Right atrium auricular region (tissue), 2 donors: ENCODE measurements around the gene PROX2. TPM values are rescaled to one million over a fixed set of nuclear protein-coding genes. Genes with fewer than 3 reads are reported as not detected.

Source experiments
- DNase-seq: peaks from one replicate; pipeline ENCODE4 v3.0.0-alpha.2; 2019; ENCODE audit warnings: low spot score
- H3K27ac ChIP-seq, 2 donors: fragments of 200-600 bp; sonication (generic); 1 replicate in 1 of 2; 2 replicates in 1 of 2; pipeline ENCODE4 v1.5.1; 2016 to 2019
- H3K27me3 ChIP-seq, 2 donors: fragments of 200-600 bp; sonication (generic); one replicate each; pipeline versions ENCODE4 v1.5.1 to v1.6.0; 2017 to 2019
- H3K36me3 ChIP-seq: fragments of 200-600 bp; sonication (generic); one replicate; pipeline ENCODE4 v1.5.1; 2016
- H3K4me1 ChIP-seq, 2 donors: fragments of 200-600 bp; sonication (generic); one replicate each; pipeline versions ENCODE4 v1.5.1 to v1.6.0; 2017 to 2019
- H3K4me3 ChIP-seq, 2 donors: fragments of 200-600 bp; sonication (generic); 1 replicate in 1 of 2; 2 replicates in 1 of 2; pipeline ENCODE4 v1.5.1; 2017 to 2019; ENCODE audit warnings: mild to moderate bottlenecking in 1 of 2, moderate library complexity in 1 of 2
- H3K9me3 ChIP-seq, 2 donors: fragments of 200-600 bp; sonication (generic); one replicate each; pipeline ENCODE4 v1.5.1; 2019
- total RNA-seq, 2 donors: library from RNA; depleted of rRNA; stranded (reverse); fragments of >200 nt; gene quantifications; one replicate each; pipeline ENCODE4 v1.1.0, GENCODE V29; 2016
- TF ChIP-seq, protein P1 (sequence below), 2 donors: fragments of 200-600 bp; sonication (generic); IDR thresholded peaks; one replicate each; pipeline ENCODE4 v1.5.1; 2019; ENCODE audit warnings: antibody characterized with exemption in 2 of 2

The PROX2 gene
- total RNA-seq, 2 donors from 2014 or later = not detected

DNA sequence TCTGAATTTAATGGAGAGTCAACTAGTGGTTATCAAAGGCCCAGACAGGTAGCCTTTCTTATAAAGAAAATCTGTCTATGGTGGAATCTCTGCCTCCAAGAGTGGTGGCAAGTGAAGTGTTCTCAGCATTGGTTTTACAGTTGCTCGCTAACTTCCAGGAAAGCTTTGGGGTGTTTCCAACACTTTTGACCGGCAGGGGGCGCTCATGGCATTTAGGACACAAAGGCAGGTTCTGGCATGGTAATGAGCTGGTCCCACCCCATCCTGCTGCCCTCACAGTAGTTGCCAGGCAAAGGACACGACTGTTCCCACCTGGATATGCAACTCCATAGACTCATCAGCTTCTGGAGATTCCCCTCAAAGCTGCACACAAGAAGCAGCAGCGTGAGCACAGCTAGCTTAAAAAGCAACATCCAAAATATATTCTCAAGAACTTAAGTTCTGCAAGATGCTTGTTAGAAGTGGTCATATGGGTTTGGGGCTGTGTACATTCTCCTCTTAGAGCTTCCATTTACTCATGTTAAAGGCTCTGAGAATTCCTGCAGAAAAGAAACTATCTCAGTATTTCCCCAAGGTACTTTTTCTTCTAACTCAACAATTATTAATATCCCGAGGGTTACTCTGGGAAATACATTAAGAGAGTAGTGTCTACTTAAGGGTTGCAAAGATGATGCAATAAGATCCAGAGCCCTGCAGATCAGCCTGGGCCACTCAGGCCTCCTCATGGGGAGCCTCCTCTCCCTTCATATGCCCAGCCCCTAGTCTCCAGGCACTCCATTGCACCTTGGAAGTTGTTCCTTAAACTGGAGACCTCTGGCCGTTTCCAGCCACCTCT is 14.8 kb downstream of the PROX2 start:
- H3K27me3 ChIP-seq = no peaks in the 10 kb centered on the region
- H3K27ac ChIP-seq = no peak overlapping the region
- no peaks in the 10 kb centered on the region for H3K9me3 ChIP-seq
- DNase-seq = peak; percentile 96
- TF ChIP-seq, protein P1, sequence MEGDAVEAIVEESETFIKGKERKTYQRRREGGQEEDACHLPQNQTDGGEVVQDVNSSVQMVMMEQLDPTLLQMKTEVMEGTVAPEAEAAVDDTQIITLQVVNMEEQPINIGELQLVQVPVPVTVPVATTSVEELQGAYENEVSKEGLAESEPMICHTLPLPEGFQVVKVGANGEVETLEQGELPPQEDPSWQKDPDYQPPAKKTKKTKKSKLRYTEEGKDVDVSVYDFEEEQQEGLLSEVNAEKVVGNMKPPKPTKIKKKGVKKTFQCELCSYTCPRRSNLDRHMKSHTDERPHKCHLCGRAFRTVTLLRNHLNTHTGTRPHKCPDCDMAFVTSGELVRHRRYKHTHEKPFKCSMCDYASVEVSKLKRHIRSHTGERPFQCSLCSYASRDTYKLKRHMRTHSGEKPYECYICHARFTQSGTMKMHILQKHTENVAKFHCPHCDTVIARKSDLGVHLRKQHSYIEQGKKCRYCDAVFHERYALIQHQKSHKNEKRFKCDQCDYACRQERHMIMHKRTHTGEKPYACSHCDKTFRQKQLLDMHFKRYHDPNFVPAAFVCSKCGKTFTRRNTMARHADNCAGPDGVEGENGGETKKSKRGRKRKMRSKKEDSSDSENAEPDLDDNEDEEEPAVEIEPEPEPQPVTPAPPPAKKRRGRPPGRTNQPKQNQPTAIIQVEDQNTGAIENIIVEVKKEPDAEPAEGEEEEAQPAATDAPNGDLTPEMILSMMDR (IDR thresholded peaks at IDR 0.05) = peak; percentile 76 to 92
- no peak overlapping the region for H3K4me3 ChIP-seq
- no peaks in the 10 kb centered on the region for H3K36me3 ChIP-seq
- H3K4me1 ChIP-seq = no peaks in the 10 kb centered on the region

DNA sequence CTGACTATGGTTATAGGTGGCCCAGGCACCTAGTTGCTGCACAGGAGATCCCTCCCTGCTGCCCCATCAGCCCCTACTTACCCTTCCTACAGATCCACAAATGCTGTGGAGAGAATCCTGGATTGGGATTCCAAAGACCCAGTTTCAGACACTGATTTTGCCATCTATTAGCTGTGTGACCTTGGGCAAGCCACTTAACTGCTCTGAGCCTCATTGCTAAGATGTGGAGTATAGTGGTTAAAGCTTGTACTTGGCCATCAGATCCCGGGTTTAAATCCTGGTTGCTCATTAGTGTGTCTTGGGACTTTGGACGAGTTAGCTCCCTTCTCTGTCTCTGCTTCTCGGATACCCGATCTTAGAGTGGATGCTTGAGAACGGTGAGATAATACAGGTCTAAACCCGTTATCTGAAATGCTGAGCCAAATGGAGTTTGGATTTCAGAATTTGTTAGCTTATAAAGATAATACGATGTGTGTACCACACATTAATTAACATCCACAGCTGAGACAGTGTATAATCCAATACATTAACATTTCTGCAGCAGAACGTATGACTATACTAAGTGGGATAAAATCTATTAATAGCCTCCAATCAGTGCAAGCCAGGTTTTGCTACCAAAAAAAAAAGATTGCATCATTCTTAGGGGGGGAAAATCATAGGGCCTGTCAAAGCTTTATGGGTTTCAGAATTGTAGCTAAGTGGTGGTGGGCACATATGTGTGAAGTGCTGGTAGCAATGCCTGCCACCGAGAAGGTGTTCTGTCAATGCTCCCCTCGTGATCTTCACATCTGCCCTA is 16.0 kb downstream of the PROX2 start:
- no peaks in the 10 kb centered on the region for H3K27me3 ChIP-seq
- no peaks in the 10 kb centered on the region for H3K9me3 ChIP-seq
- H3K36me3 ChIP-seq = no peaks in the 10 kb centered on the region
- no peak overlapping the region for H3K4me3 ChIP-seq
- no peak overlapping the region for H3K27ac ChIP-seq
- DNase-seq = no peak
- H3K4me1 ChIP-seq = no peaks in the 10 kb centered on the region
- TF ChIP-seq, protein P1 (IDR thresholded peaks at IDR 0.05) = no peak

DNA sequence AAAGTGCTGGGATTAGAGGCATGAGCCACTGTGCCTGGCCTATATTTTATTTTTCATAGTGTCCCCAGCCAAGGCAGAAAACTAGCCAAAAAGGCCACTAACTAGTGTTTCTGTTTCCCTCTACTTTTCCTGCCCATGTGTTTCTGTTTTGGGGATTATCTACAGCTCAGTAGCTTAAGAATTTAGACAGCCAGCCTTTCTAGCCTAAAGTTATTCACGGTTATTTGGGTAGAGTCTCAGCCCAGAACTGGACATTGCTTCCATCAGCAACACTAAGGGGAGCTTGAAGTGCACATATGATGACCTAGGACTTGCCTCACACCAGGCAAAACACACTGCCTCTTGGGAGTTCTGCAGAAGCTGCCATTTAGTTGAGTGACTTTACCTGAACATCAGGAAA is 17.9 kb downstream of the PROX2 start:
- H3K4me3 ChIP-seq = no peak overlapping the region
- no peak overlapping the region for H3K27ac ChIP-seq
- TF ChIP-seq, protein P1 (IDR thresholded peaks at IDR 0.05) = no peak
- H3K36me3 ChIP-seq = no peaks in the 10 kb centered on the region
- no peaks in the 10 kb centered on the region for H3K4me1 ChIP-seq
- H3K9me3 ChIP-seq = no peaks in the 10 kb centered on the region
- no peak for DNase-seq
- H3K27me3 ChIP-seq = no peaks in the 10 kb centered on the region

DNA sequence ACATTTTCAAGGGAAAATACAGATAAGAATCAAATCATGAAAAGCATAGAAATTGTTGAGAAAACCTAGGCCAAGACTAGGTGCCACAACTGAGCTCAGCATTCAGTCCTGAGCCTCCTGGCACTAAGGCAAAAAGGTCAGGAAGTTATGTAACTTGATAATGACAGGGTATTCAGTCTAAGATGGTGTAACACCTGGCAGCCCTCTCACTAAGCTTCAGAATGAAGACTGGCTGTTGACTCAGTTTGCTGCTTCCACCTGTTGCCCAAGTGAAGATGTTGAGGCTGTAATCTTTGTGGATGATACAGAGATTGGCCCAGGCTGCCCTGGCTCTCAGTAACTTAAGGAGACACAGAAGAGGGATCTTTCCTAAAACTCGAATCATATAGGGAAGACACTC is 19.6 kb downstream of the PROX2 start:
- no peak for DNase-seq
- H3K27me3 ChIP-seq = no peaks in the 10 kb centered on the region
- no peak overlapping the region for H3K27ac ChIP-seq
- H3K4me3 ChIP-seq = no peak overlapping the region
- TF ChIP-seq, protein P1 (IDR thresholded peaks at IDR 0.05) = no peak
- H3K9me3 ChIP-seq = no peaks in the 10 kb centered on the region
- no peaks in the 10 kb centered on the region for H3K36me3 ChIP-seq
- no peaks in the 10 kb centered on the region for H3K4me1 ChIP-seq

DNA sequence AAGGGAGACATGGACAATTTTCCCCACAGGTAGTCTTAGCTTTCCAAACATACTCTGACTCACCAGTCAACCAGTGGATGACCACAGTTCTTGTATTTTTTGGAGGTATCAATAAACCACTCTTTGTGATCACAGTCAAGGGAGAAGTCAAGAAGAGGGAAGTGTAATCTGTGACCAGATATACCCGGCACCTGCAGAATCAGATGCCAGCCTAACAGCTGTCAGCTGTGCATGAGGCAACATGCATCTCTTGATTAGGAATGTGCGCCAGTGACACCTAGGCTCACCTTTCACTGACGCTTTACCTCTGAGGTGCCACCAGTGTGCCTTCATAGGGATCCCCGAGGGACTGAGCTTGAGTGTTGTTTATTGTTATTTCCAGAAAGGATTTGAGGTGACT is 20.0 kb downstream of the PROX2 start:
- Histone ChIP-seq H3K4me3 (no peak overlapping the region), H3K27ac (no peak overlapping the region), H3K9me3 (no peaks in the 10 kb centered on the region), H3K27me3 (no peaks in the 10 kb centered on the region), H3K4me1 (no peaks in the 10 kb centered on the region), H3K36me3 (no peaks in the 10 kb centered on the region)
- TF ChIP-seq, protein P1 (IDR thresholded peaks at IDR 0.05) = no peak
- no peak for DNase-seq
